Measurements from ENCODE around the gene CD7.

The CD7 gene

GRCh38 chr17:82277851-82278250 is 39.6 kb downstream of the CD7 start:
- DNase-seq, result no peak

DNA sequence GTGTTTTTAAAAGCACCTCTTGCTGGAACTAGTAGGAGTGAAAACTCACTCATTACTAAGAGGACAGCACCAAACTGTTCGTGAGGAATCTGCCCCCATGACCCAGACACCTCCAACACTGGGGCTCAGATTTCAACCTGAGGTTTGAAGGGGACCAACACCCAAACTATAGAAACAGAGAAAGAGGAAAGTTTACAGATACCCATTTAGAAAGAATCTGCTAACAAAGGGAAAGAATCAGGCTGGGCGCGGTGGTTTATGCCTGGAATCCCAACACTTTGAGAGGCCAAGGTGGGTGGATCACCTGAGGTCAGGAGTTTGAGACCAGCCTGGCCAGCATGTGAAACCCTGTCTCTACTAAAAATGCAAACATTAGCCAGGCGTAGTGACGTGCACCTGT is 40.5 kb downstream of the CD7 start:
- no peak for DNase-seq

GRCh38 chr17:82275326-82275725 is 42.1 kb downstream of the CD7 start:
- no peak for DNase-seq

- DNase-seq, result no peak
These were observed 43.0 kb downstream of the CD7 start for GRCh38 chr17:82274134-82275020.

- DNase-seq, result peak; percentile 81
These were observed 43.9 kb downstream of the CD7 start, which contains the start of gene CSNK1D for GRCh38 chr17:82273327-82274133. CSNK1D (minus strand) TSS chr17:82273700; CDS start chr17:82273381, 319 bp downstream.

- DNase-seq, result no peak
These were observed 44.7 kb downstream of the CD7 start for GRCh38 chr17:82272495-82273326.

DNA sequence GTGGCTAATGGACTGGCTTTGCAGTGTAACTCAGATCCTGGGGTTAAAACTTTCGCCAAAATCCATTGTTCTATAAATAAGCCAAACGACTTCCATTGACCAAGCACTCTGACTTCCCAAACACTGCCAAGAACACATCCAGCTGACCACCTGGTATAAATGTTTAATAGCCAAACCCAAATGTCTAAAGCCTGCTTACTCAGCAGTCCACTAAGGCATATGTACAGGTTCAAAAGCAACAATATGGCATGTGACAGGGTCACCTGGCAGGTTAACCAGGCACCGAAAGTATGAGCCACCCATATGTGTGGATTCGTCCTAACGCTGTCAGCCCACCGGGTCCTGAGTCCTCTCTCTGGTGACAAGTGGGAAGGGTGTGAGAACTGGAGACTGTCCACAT is 46.0 kb downstream of the CD7 start:
- no peak for DNase-seq

GRCh38 chr17:82270651-82271050 is 46.8 kb downstream of the CD7 start:
- no peak for DNase-seq

GRCh38 chr17:82269882-82270500 is 47.4 kb downstream of the CD7 start:
- DNase-seq, result no peak

DNA sequence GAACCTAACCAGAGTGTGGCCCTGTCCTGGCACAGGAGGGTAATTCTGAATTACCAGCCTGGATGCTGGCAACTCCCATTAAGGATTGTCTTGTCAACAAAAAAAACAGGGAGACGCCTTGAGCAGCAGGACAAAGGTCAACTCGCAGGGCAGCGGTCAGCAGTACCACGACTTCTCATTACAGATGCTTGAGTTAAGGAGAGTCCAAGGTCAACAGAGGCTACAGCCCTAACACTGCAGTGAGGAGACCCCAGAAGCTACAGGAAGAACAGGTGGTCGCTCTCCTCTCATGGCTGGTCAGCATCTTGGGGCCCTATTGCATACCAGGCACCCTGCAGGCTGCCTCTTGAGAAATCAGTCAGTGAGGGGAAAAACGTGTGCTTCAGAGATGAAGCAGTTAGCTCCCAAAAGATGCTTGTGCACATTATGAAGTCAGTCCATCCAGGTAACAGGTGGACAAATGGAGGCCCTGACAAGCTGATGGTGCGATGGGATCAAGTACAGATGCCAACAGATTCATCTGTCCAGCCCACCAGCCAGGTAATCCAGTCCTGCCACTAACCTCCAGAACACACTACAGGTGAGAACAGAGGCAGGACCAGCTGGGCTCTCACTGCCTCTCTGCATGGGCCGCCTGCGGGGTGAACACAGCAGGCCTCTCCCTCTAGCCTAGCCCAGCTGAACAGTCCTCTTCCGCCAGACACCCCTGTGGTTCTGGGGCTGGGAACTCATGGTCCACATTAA is 48.1 kb downstream of the CD7 start:
- DNase-seq, result no peak

DNA sequence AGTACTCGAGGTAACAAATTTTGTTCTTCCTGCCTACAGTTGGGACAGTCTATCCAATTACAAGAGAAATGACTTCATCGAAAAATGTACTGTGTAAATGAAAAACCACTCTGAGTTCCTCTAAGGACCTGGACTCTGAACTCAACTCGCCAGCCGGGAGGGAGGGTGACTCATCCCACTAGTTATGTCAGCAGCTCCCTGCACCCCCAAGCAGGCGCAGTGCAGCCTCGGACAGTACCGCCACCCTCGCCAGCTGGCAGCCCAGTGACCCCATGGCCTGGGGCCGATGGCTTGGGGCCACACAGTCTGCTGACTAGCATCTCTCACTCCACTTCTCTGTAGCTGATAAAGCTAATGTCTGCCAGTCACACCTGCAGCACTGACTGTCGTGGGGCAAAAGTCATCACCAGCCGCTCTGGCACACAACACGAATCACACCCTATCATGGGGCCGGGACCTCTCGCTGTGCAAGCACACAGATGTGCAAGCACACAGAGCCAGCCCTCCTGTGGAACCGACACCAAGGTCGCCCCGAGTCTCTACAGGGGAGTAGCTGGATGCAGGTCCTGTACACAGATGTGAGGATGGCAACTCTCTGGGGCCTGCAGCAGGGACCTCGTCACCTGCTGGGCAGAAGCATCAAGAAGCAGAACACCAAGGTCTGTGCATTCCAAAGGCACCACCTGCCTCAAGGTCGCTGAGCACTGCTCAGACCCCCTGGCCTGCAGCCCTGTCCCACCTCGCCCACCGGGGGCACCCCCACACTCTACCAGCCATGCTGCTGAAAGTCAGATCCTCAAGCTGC is 49.6 kb downstream of the CD7 start:
- DNase-seq, result no peak

DNA sequence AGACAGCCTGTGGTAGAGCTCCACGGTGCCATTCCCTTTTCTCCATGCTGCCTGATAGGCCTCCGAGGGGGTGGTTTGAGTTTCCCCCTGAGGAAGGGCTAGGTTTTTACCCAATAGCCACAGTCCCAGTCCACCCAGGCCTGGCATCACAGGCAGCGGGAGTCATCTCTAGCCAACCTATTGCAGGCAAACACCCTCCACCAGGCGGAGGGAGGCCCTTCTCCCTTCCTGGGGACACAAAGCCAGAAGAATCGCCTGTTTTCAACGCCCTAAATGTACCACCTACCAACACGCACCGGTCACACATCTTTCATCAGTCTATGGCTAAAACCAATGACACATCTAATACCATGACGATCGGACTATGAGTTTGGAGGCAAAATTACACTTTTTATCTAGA is 51.3 kb downstream of the CD7 start:
- DNase-seq, result no peak

All from COR-L47 (cell line).